Measurements from ENCODE around the gene OR51A2. TPM values are rescaled to one million over a fixed set of nuclear protein-coding genes. Genes with fewer than 3 reads are reported as not detected.

Gene OR51A2
- total RNA-seq, 1 donor from 2014 or later: not detected

DNA sequence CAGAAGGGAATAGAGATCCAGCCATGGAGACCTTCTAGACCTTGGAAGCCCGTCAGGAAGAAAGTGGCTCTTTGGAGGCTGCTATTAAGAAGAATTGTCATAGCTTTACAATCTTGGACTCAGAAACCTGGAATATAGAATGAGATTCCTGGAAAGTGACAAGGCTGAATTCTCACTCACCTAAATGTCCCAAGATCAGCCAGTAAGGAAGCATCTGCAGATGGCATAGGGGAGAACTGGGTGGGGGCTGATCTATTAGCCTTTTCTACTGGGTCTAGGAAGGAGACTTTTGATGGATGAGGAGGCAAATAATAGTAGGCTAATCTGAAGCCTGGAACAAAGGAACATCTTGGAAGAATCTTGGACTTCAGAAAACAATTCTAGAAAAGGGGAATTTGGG is 31.3 kb downstream of the OR51A2 start, which contains the start of gene OR51G1:
Gene OR51G1, minus strand, starts transcription at position 101 of the 400 bp plus-strand sequence. Its CDS starts 0 bp downstream, at position 101.
- no peaks in the 10 kb centered on the region for H3K9me3 Mint-ChIP-seq (ENCODE audit: low read depth)
- H3K27me3 Mint-ChIP-seq: peaks cover 6% of the 10 kb centered on the region
- no peaks in the 10 kb centered on the region for H3K36me3 Mint-ChIP-seq (ENCODE audit: insufficient read depth)
- H3K27ac Mint-ChIP-seq: no peak within 1 kb of the TSS
- H3K4me3 Mint-ChIP-seq (ENCODE audit: low read depth): no peak within 1 kb of the TSS
- TF ChIP-seq CTCF (IDR thresholded peaks at IDR 0.05; ENCODE audit: unreplicated experiment): no peak
- DNase-seq (ENCODE audit: low spot score, unreplicated experiment): no peak
- H3K4me1 Mint-ChIP-seq (ENCODE audit: low read depth): no peaks in the 10 kb centered on the region

DNA sequence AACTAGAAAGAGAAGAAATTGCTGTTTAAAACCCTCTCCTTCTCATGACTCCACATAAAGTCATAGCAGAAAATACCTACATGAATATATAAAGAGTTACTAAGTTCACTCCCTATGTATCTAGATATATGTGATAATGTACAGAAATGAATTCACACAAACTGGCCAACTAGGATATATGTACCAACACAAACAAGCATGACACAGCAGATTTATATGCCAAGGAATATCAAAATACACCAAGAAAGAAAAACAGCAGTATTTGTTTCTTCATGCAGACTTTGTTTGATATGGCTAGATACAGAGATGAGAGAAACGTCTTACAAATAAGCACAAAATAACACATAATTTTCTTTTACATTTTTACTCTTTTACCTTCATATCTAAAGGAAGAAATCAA is 33.2 kb downstream of the OR51A2 start:
- no peaks in the 10 kb centered on the region for H3K4me1 Mint-ChIP-seq (ENCODE audit: low read depth)
- H3K4me3 Mint-ChIP-seq (ENCODE audit: low read depth): no peak overlapping the region

GRCh38 chr11:4921796-4922195 is 33.7 kb downstream of the OR51A2 start:
- peaks cover 6% of the 10 kb centered on the region for H3K27me3 Mint-ChIP-seq
- H3K4me3 Mint-ChIP-seq (ENCODE audit: low read depth): no peak overlapping the region
- H3K27ac Mint-ChIP-seq: no peak overlapping the region
- H3K36me3 Mint-ChIP-seq (ENCODE audit: insufficient read depth): no peaks in the 10 kb centered on the region
- DNase-seq (ENCODE audit: low spot score, unreplicated experiment): no peak
- no peaks in the 10 kb centered on the region for H3K9me3 Mint-ChIP-seq (ENCODE audit: low read depth)
- TF ChIP-seq CTCF (IDR thresholded peaks at IDR 0.05; ENCODE audit: unreplicated experiment): no peak
- no peaks in the 10 kb centered on the region for H3K4me1 Mint-ChIP-seq (ENCODE audit: low read depth)

More for the DNA sequence above, 33.2 kb downstream of the OR51A2 start:
- Mint-ChIP-seq H3K9me3 (ENCODE audit: low read depth) (no peaks in the 10 kb centered on the region), H3K36me3 (ENCODE audit: insufficient read depth) (no peaks in the 10 kb centered on the region), H3K27me3 (peaks cover 6% of the 10 kb centered on the region), H3K27ac (no peak overlapping the region)
- DNase-seq (ENCODE audit: low spot score, unreplicated experiment): no peak
- TF ChIP-seq CTCF (IDR thresholded peaks at IDR 0.05; ENCODE audit: unreplicated experiment): no peak

DNA sequence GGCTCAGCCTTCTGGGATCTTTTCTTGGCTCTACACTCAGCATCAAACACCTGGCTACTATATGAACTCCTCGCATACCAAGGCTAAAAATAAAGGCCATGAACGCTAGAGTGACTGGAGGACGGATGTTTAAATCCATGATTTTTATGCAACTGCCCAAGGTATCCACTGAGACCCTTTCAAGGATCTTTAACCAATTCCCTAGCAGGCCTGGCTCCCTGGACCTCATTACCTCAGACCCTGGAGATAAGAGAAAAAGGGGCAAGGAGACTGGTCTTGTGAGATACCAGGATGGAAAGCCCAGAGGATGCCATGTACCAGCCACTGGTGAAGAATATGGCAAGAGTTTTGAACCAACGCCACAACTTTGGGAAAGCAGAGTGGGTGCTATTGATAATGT is 36.3 kb downstream of the OR51A2 start, which contains the start of gene OR51G2:
Gene OR51G2, minus strand, starts transcription at position 101 of the 400 bp plus-strand sequence. CDS start 3,687 bp downstream, outside the sequence.
- H3K4me1 Mint-ChIP-seq (ENCODE audit: low read depth): no peaks in the 10 kb centered on the region
- H3K36me3 Mint-ChIP-seq (ENCODE audit: insufficient read depth): no peaks in the 10 kb centered on the region
- TF ChIP-seq CTCF (IDR thresholded peaks at IDR 0.05; ENCODE audit: unreplicated experiment): no peak
- DNase-seq (ENCODE audit: low spot score, unreplicated experiment): no peak
- no peaks in the 10 kb centered on the region for H3K9me3 Mint-ChIP-seq (ENCODE audit: low read depth)
- H3K27ac Mint-ChIP-seq: no peak within 1 kb of the TSS
- no peak within 1 kb of the TSS for H3K4me3 Mint-ChIP-seq (ENCODE audit: low read depth)
- H3K27me3 Mint-ChIP-seq: peaks cover 6% of the 10 kb centered on the region

- TF ChIP-seq CTCF (IDR thresholded peaks at IDR 0.05; ENCODE audit: unreplicated experiment): no peak
- Mint-ChIP-seq H3K9me3 (ENCODE audit: low read depth) (no peaks in the 10 kb centered on the region), H3K4me1 (ENCODE audit: low read depth) (peaks cover 2% of the 10 kb centered on the region), H3K27me3 (no peaks in the 10 kb centered on the region), H3K27ac (no peak overlapping the region), H3K4me3 (ENCODE audit: low read depth) (no peak overlapping the region), H3K36me3 (ENCODE audit: insufficient read depth) (no peaks in the 10 kb centered on the region)
- no peak for DNase-seq (ENCODE audit: low spot score, unreplicated experiment)
Measured at GRCh38 chr11:4916581-4916980, 38.9 kb downstream of the OR51A2 start.

Other genes with a start within 250 kb of the OR51A2 start
- gene OR51F1, start 185.8 kb downstream of the OR51A2 start, total RNA-seq: not detected in 2 replicates
- not detected in 2 replicates for gene OR52R1, start 151.3 kb downstream of the OR51A2 start, total RNA-seq
- not detected in 2 replicates for gene OR51F2, start 134.4 kb downstream of the OR51A2 start, total RNA-seq
- gene OR51S1, start 106.5 kb downstream of the OR51A2 start, total RNA-seq: not detected in 2 replicates
- not detected in 2 replicates for gene OR51T1, start 73.8 kb downstream of the OR51A2 start, total RNA-seq
- gene OR51A7, start 51.9 kb downstream of the OR51A2 start, total RNA-seq: not detected in 2 replicates
- not detected in 2 replicates for gene OR51G2, start 36.4 kb downstream of the OR51A2 start, total RNA-seq
- gene OR51G1, start 31.4 kb downstream of the OR51A2 start, total RNA-seq: not detected in 2 replicates
- not detected in 2 replicates for gene OR51A4, start 8.1 kb downstream of the OR51A2 start, total RNA-seq
- gene OR51L1, start 39.1 kb upstream of the OR51A2 start, total RNA-seq: not detected in 2 replicates
- gene OR52J3, start 90.8 kb upstream of the OR51A2 start, total RNA-seq: not detected in 2 replicates
- gene OR52E2, start 103.9 kb upstream of the OR51A2 start, total RNA-seq: not detected in 2 replicates
- gene OR52E1, start 113.9 kb upstream of the OR51A2 start, total RNA-seq: not detected in 2 replicates
- gene OR52A5, start 182.6 kb upstream of the OR51A2 start, total RNA-seq: not detected in 2 replicates
- gene OR52A1, start 199.0 kb upstream of the OR51A2 start, total RNA-seq: not detected in 2 replicates
- gene OR51V1, start 245.0 kb upstream of the OR51A2 start, total RNA-seq: not detected in 2 replicates